Endothelial cell of umbilical vein (primary cell): ENCODE results near the gene TTBK1. TPM values are rescaled to one million over a fixed set of nuclear protein-coding genes. Genes with fewer than 3 reads are reported as not detected.

ENCODE experiments used
- BruUV-seq: library from RNA; stranded (reverse); fragments of 400-500 nt; replicated peaks from 2 replicates; lab custom pipeline; 2021; lab: Mats Ljungman, UMichigan
- CTCF ChIA-PET: fragments of 300-600, 350-600 bp; sonication (Branson Sonifier 250); formaldehyde crosslinking; loops from one replicate; lab custom pipeline; 2021; ENCODE audit warnings: antibody characterized with exemption, inconsistent platforms; lab: Charles Lee
- POLR2A ChIA-PET: fragments of 300-600, 350-600 bp; sonication (Branson Sonifier 250); formaldehyde crosslinking; loops from one replicate; lab custom pipeline; 2021; ENCODE audit warnings: antibody characterized with exemption, inconsistent platforms; lab: Charles Lee
- DNase-seq: peaks from one replicate; pipeline ENCODE4 v3.0.0-alpha.2; 2011; ENCODE audit warnings: low read depth, low spot score
- FAIRE-seq: peaks from 2 replicates; lab custom pipeline; 2011; peaks lifted over from hg19 to GRCh38; lab: Jason Lieb, UNC
- H2AFZ ChIP-seq: 2 replicates; pipeline ENCODE4 v1.6.0; 2012; ENCODE audit warnings: low read depth, low read length, control low read depth, inconsistent platforms
- H3K27ac ChIP-seq: 2 replicates; pipeline ENCODE4 v1.5.1; 2011; ENCODE audit warnings: low read depth, mild to moderate bottlenecking, control low read depth, low read length, moderate library complexity; ENCODE audit not compliant: insufficient read depth
- H3K27me3 ChIP-seq, 2 experiments: 2 replicates each; pipeline versions ENCODE4 v1.6.0 to v1.6.1; 2011; ENCODE audit warnings: low read length in 2 of 2, mixed read lengths in 1 of 2; ENCODE audit not compliant: control insufficient read depth in 2 of 2, insufficient read depth in 2 of 2
- H3K36me3 ChIP-seq, 2 experiments: 2 replicates in 1 of 2; 3 replicates in 1 of 2; pipeline ENCODE4 v1.5.1; 2011; ENCODE audit warnings: low read length in 2 of 2, mild to moderate bottlenecking in 1 of 2, moderate library complexity in 1 of 2; ENCODE audit not compliant: control insufficient read depth in 2 of 2, insufficient read depth in 2 of 2; ENCODE audit errors: extremely low read depth in 1 of 2
- H3K4me1 ChIP-seq: 3 replicates; pipeline ENCODE4 v1.5.1; 2011; ENCODE audit warnings: mild to moderate bottlenecking, low read length; ENCODE audit not compliant: control insufficient read depth, insufficient read depth; ENCODE audit errors: extremely low read depth
- H3K4me2 ChIP-seq: 2 replicates; pipeline ENCODE4 v1.6.1; 2011; ENCODE audit warnings: low read length, control low read depth, mixed read lengths; ENCODE audit not compliant: insufficient read depth
- H3K4me3 ChIP-seq, 3 experiments: fragments of 200-600 bp in 1 of 3; sonication (generic), shearing (Covaris generic) in 1 of 3; replicated peaks in 1 of 3; 2 replicates each; pipeline ENCODE4 v1.5.1; 2011 to 2016; ENCODE audit warnings: control low read depth in 3 of 3, low read length in 3 of 3, mild to moderate bottlenecking in 2 of 3, inconsistent platforms in 1 of 3, low read depth in 1 of 3, moderate library complexity in 1 of 3; ENCODE audit not compliant: insufficient read depth in 1 of 3
- H3K79me2 ChIP-seq: 2 replicates; pipeline ENCODE4 v1.6.0; 2012; ENCODE audit warnings: low read length, inconsistent platforms; ENCODE audit not compliant: control insufficient read depth, insufficient read depth
- H3K9ac ChIP-seq: replicated peaks from 2 replicates; pipeline ENCODE3; 2011; ENCODE audit warnings: low read length, control low read depth; ENCODE audit not compliant: insufficient read depth; ENCODE audit errors: extremely low read depth
- H3K9me1 ChIP-seq: replicated peaks from 3 replicates; pipeline ENCODE4 v1.6.0; 2011; ENCODE audit warnings: mild to moderate bottlenecking, low read length; ENCODE audit not compliant: control insufficient read depth, insufficient read depth; ENCODE audit errors: extremely low read depth
- H3K9me3 ChIP-seq: replicated peaks from 2 replicates; pipeline ENCODE4 v1.5.1; 2012; ENCODE audit warnings: low read length, inconsistent platforms; ENCODE audit not compliant: control insufficient read depth, insufficient read depth
- H4K20me1 ChIP-seq: replicated peaks from 2 replicates; pipeline ENCODE3; 2011; ENCODE audit warnings: mild to moderate bottlenecking, low read length; ENCODE audit not compliant: control insufficient read depth, insufficient read depth; ENCODE audit errors: extremely low read depth
- EZH2 ChIP-seq: IDR thresholded peaks from 2 replicates; pipeline ENCODE4 v1.6.1; 2012; ENCODE audit warnings: borderline replicate concordance, low read depth, mild to moderate bottlenecking, moderate library complexity, low read length, inconsistent platforms; ENCODE audit not compliant: severe bottlenecking
- FOS ChIP-seq: IDR thresholded peaks from 2 replicates; pipeline ENCODE4 v1.6.1; 2011; ENCODE audit warnings: mild to moderate bottlenecking, low read length, moderate library complexity, borderline replicate concordance; ENCODE audit not compliant: insufficient read depth
- GATA2 ChIP-seq: IDR thresholded peaks from 2 replicates; pipeline ENCODE4 v1.7.0; 2011; ENCODE audit warnings: low read depth, mild to moderate bottlenecking, moderate library complexity, mixed read lengths, low read length; ENCODE audit not compliant: insufficient read length, insufficient read depth
- JUN ChIP-seq: IDR thresholded peaks from 2 replicates; pipeline ENCODE4 v1.6.1; 2011; ENCODE audit warnings: borderline replicate concordance, low read depth; ENCODE audit not compliant: insufficient read length, insufficient read depth
- MYC ChIP-seq: IDR thresholded peaks from one replicate; pipeline ENCODE4 v1.6.1; 2011; ENCODE audit warnings: mild to moderate bottlenecking, low read depth, low read length
- POLR2A ChIP-seq: IDR thresholded peaks from 2 replicates; pipeline ENCODE4 v1.6.1; 2012; ENCODE audit warnings: low read depth, mild to moderate bottlenecking, control low read depth, low read length
- POLR2AphosphoS5 ChIP-seq: IDR thresholded peaks from 2 replicates; pipeline ENCODE4 v1.6.1; 2012; ENCODE audit warnings: low read depth, mild to moderate bottlenecking, control low read depth, low read length, moderate library complexity; ENCODE audit not compliant: insufficient read depth
- dilution Hi-C: fragments of 300-500 bp; cut with MboI; formaldehyde crosslinking; loops from one replicate; pipeline ENCODE4 v1.15.0; 2019; ENCODE audit warnings: low sequenced_read_pairs; ENCODE audit not compliant: extremely low pct_ligation_motif_present
- intact Hi-C: fragments of 100-400 bp; cut with micrococcal nuclease; formaldehyde crosslinking; loops from one replicate; pipeline ENCODE4 v1.10.0; 2022
- polyA plus RNA-seq, 4 experiments: library from polyadenylated mRNA; depleted of rRNA in 3 of 4; stranded (reverse) in 3 of 4; unstranded in 1 of 4; fragments of >200 nt; gene quantifications; 2 replicates each; pipeline versions ENCODE4 v1.2.1 to v1.2.3, GENCODE V29; 2011 to 2012; ENCODE audit warnings: missing spikeins in 1 of 4
- total RNA-seq: library from RNA; stranded (reverse); gene quantifications from 2 replicates; pipeline ENCODE4 v1.2.3, GENCODE V29; 2021
- TF ChIP-seq, protein P1 (sequence below), 2 donors: IDR thresholded peaks; 1 replicate in 1 of 2; 2 replicates in 1 of 2; pipeline ENCODE4 v1.5.1; 2011; ENCODE audit warnings: low read length in 2 of 2, mild to moderate bottlenecking in 2 of 2, moderate library complexity in 2 of 2, control low read depth in 1 of 2, inconsistent platforms in 1 of 2, low read depth in 1 of 2; ENCODE audit not compliant: insufficient read depth in 1 of 2; ENCODE audit errors: extremely low read depth in 1 of 2
- TF ChIP-seq, protein P2 (sequence below): IDR thresholded peaks from 2 replicates; pipeline ENCODE4 v1.6.1; 2011; ENCODE audit not compliant: insufficient read depth, insufficient read length

Gene TTBK1
- total and polyA plus RNA-seq, 2 donors (not counting 3 experiments of a cell fraction or from before 2014, with no cell fraction given): 0.06 TPM; not detected in 1

DNA sequence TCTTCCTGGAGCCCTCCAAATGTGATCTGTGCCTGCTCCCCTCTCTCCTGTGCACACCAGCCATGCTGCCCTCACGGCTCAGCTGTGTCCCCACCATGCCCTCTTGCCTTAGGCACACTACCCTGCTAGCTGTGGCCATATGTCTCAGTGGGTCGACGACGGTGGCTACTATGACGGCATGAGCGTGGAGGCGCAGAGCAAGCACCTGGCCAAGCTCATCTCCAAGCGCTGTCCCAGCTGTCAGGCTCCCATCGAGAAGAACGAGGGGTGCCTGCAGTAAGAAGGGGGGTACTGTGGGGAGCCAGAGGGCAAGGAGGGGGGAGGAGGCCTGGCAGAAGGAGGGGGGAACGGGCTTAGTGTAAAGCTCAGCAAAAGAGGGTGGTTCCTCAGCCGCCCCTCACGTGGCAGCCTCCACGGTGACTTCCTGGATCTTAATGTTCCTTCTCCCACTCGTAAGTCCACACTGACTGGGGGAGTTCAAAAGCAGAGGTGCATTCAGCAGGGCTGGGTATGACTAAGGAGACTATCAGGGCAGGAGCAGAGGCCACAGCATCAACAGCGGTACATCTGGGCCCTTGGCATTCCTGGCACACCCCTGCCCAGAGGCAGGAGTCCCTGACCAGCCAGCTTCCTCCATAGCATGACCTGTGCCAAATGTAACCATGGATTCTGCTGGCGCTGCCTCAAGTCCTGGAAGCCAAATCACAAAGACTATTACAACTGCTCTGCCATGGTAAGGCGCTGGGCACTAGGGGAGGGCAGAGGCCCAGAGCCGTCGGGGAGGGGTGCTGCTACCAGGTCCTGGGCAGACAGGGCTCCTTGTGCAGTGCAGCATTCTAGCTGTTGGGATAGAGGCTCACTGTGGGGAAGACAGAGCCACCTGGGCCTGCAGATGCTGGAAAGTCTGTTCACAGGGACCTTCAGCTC, 22.0 kb upstream of the TTBK1 start:
- Histone ChIP-seq H2AFZ (no peak overlapping the region), H3K79me2 (no peaks in the 10 kb centered on the region), H3K9ac (no peak overlapping the region), H3K27ac (no peak overlapping the region), H3K4me3 (no peak overlapping the region), H3K9me3 (no peaks in the 10 kb centered on the region), H3K9me1 (no peaks in the 10 kb centered on the region), H3K27me3 (no peaks in the 10 kb centered on the region), H3K4me2 (no peak overlapping the region), H3K36me3 (peaks cover 0 to 21% of the 10 kb centered on the region in 2 experiments), H3K4me1 (peaks cover 3% of the 10 kb centered on the region), H4K20me1 (no peaks in the 10 kb centered on the region)
- no TSS peak for BruUV-seq
- DNase-seq: no peak
- dilution Hi-C loops (no loop called here), intact Hi-C loops (no loop called here)
- TF ChIP-seq JUN: no peak
- TF ChIP-seq, protein P1, sequence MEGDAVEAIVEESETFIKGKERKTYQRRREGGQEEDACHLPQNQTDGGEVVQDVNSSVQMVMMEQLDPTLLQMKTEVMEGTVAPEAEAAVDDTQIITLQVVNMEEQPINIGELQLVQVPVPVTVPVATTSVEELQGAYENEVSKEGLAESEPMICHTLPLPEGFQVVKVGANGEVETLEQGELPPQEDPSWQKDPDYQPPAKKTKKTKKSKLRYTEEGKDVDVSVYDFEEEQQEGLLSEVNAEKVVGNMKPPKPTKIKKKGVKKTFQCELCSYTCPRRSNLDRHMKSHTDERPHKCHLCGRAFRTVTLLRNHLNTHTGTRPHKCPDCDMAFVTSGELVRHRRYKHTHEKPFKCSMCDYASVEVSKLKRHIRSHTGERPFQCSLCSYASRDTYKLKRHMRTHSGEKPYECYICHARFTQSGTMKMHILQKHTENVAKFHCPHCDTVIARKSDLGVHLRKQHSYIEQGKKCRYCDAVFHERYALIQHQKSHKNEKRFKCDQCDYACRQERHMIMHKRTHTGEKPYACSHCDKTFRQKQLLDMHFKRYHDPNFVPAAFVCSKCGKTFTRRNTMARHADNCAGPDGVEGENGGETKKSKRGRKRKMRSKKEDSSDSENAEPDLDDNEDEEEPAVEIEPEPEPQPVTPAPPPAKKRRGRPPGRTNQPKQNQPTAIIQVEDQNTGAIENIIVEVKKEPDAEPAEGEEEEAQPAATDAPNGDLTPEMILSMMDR (IDR thresholded peaks at IDR 0.05; ENCODE audit: extremely low read depth in 1 of 2, insufficient read depth in 1 of 2, low read depth in 1 of 2, low read length in 2 of 2): no peak
- no peak for TF ChIP-seq MYC
- no peak for TF ChIP-seq EZH2
- TF ChIP-seq POLR2A: no peak
- TF ChIP-seq, protein P2, sequence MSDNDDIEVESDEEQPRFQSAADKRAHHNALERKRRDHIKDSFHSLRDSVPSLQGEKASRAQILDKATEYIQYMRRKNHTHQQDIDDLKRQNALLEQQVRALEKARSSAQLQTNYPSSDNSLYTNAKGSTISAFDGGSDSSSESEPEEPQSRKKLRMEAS: no peak
- no peak for TF ChIP-seq POLR2AphosphoS5
- no peak for TF ChIP-seq GATA2
- TF ChIP-seq FOS: no peak
- POLR2A ChIA-PET: interaction anchor here (0.7 kb wide), 1 partner anchor 287 kb away, joined by 3 read pairs; no protein-coding TSS in a partner anchor
- no peak for FAIRE-seq
- CTCF ChIA-PET: interaction anchor here (3.0 kb wide), 1 partner anchor 8 kb away, joined by 16 read pairs; the partner anchor contains the start of gene DNPH1
